SJCRH30 (cell line): ENCODE measurements around the gene SLC41A3. TPM values are rescaled to one million over a fixed set of nuclear protein-coding genes. Genes with fewer than 3 reads are reported as not detected.

Experiments used
- DNase-seq, 2 experiments: peaks; one replicate each; pipeline ENCODE4 v3.0.0-alpha.2; 2015 to 2020
- H3K27ac ChIP-seq: fragments of 250-450 bp; sonication (Bioruptor Pico); 2 replicates; pipeline ENCODE4 v1.5.1; 2020; ENCODE audit warnings: mild to moderate bottlenecking, moderate library complexity
- H3K27me3 ChIP-seq: fragments of 250-450 bp; sonication (Bioruptor Pico); 2 replicates; pipeline ENCODE4 v1.5.1; 2020; ENCODE audit warnings: mild to moderate bottlenecking, moderate library complexity
- H3K36me3 ChIP-seq: fragments of 250-450 bp; sonication (Bioruptor Pico); 2 replicates; pipeline ENCODE4 v1.5.1; 2020; ENCODE audit warnings: mild to moderate bottlenecking, moderate library complexity
- H3K4me1 ChIP-seq: fragments of 250-450 bp; sonication (Bioruptor Pico); 2 replicates; pipeline ENCODE4 v1.5.1; 2020; ENCODE audit warnings: mild to moderate bottlenecking, moderate library complexity
- H3K4me3 ChIP-seq: fragments of 250-450 bp; sonication (Bioruptor Pico); 2 replicates; pipeline ENCODE4 v1.5.1; 2020; ENCODE audit warnings: mild to moderate bottlenecking, moderate library complexity
- H3K9me3 ChIP-seq: fragments of 250-450 bp; sonication (Bioruptor Pico); replicated peaks from 2 replicates; pipeline ENCODE4 v1.5.1; 2020; ENCODE audit warnings: mild to moderate bottlenecking, moderate library complexity
- total RNA-seq: library from RNA; depleted of rRNA; stranded (reverse); fragments of >200 nt; shearing (Covaris generic); gene quantifications from 2 replicates; pipeline ENCODE4 v1.2.3, GENCODE V29; 2014

Gene SLC41A3
- total RNA-seq, 1 experiment from 2014 or later = 32.5 TPM

- H3K4me1 ChIP-seq = no peaks in the 10 kb centered on the region
- H3K9me3 ChIP-seq = no peaks in the 10 kb centered on the region
- DNase-seq = no peak
Measured at GRCh38 chr3:126064627-126065258, 19.2 kb downstream of the SLC41A3 start.

DNA sequence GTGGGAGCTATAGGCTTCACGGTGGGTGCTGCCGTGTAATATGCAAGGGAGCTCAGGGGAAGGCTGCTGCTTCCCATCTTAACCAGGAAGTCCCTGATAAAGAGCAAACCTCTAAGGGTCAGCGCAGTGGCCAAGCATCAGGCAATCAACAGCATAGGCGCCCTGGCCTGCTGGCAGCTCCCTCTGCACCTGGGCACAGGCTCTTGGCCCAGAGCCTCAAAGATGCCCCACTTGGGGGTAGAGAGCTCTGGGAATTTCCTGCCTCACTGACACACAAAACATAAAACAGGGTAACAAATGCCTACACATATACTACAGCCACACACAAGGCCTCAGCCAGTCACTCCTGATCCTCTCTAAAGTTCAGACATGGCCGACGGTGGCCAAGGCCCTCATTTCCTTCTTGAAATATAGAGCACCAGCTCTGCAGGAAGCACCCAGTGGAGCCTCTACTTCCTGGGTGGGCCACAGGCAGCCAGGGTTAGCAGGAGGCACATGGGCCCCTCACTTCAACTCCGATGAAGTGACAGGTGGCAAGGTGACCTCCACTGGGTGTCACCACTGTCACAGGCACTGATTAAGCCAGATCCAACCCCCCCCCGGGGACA, 20.5 kb downstream of the SLC41A3 start:
- Histone ChIP-seq H3K9me3 (no peaks in the 10 kb centered on the region), H3K4me3 (no peak overlapping the region), H3K27ac (no peak overlapping the region), H3K27me3 (no peaks in the 10 kb centered on the region), H3K36me3 (no peaks in the 10 kb centered on the region; the same call in 1 of the 2 replicates), H3K4me1 (no peaks in the 10 kb centered on the region)
- no peak for DNase-seq

More at GRCh38 chr3:126064627-126065258, 19.2 kb downstream of the SLC41A3 start:
- no peak overlapping the region for H3K4me3 ChIP-seq
- no peaks in the 10 kb centered on the region; the same call in 1 of the 2 replicates for H3K36me3 ChIP-seq
- no peak overlapping the region for H3K27ac ChIP-seq
- H3K27me3 ChIP-seq = no peaks in the 10 kb centered on the region

DNA sequence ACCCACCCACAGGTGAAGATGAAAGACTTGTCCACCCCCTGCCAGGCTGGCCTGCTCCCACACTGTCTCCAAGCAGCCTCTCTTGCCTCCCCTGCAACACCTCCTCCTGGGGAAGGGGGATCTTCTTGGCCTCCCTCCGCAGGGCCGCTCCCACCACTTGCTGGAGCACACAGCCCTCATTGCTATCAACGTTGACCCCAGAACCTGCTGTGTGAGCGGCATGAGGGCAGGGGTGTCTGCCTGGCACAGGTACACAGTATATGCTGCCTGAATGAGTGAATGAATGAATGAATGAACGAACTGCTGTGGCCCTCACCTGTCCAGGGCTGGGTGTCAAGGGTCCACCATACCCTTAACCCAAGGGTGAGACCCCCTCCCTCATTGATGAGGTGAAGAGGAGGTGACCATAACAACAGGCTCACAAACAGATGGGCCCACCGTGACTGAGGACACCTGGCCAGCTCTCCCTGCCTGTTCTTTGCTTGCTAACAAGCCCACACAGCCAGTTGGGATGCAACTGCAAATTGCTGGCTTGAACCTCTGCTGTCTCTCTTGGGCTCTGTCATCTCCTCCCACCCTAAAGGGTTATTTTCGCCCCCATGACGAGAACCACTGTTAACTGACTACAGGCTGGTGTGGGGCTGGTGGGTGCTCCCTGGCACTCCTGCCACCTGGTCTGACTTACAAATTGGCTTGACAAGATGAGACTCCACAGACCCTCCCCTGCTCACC, 22.5 kb downstream of the SLC41A3 start:
- Histone ChIP-seq H3K4me3 (no peak overlapping the region), H3K27me3 (no peaks in the 10 kb centered on the region), H3K27ac (no peak overlapping the region), H3K9me3 (no peaks in the 10 kb centered on the region), H3K36me3 (no peaks in the 10 kb centered on the region), H3K4me1 (no peaks in the 10 kb centered on the region)
- DNase-seq = no peak

DNA sequence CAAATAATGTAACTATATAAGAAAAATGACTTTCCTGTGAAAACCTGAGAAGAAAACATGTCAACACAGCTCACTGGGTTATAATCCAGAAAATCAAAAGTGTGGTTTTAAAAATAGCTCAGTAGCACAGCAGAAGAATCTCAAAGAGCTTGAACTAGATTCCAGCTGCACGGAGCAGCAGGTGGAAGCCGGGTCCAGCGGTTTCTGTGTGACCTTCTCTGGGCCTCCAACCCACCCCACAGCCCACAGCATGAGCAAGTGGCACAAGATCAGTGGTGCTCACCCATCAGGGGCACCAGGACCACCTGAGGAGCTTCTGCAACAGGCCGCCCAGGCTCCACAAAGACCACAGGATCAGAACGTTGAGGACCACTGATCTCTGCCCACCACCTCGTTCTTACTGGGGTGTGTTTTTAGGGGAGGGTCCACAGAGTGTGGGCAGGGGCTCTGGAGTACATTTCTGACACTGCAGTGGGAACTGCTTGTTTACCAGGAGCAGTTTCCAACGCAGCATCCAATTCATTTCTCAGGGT, 23.2 kb downstream of the SLC41A3 start:
- Histone ChIP-seq H3K9me3 (no peaks in the 10 kb centered on the region), H3K36me3 (no peaks in the 10 kb centered on the region), H3K27ac (no peak overlapping the region), H3K27me3 (no peaks in the 10 kb centered on the region), H3K4me1 (no peaks in the 10 kb centered on the region), H3K4me3 (no peak overlapping the region)
- no peak for DNase-seq

DNA sequence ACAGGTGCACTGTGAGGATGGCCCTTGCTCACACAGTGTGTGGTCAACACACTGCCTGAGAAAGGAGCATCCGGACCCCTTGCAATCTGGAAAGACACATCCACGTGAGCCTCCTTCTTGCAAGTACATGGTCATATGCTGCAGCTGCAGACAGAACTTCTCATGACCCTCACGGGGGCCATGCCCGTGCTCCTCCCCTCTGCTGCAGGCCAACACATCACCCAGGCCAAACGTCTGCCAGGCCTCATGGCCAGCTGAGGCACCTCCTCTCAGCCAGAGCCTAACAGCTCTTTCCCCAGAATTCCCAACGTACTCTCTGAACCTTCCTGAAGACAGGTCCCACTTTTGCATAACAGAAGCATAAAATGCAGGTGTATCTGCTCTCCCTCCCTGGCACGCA, 25.3 kb downstream of the SLC41A3 start:
- DNase-seq = no peak
- no peaks in the 10 kb centered on the region for H3K27me3 ChIP-seq

DNA sequence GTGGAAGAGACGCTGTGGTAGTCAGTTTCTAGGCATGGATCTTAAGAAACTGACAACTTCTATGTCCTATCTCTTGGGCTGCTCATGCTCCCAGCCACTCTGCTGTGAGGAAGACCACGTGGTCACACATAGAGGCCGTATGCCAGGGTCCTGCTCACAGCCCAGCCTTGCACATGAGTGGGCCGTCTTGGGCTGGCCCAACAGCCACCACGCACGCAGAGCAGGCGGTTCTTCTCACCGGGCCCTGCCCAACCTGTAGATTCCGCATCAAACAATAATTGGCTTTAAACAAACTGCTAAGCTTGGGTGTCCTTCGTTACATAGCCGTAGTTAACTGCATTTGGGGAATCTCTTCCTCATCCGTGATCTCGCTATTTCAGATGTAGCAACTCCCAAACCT, 26.0 kb downstream of the SLC41A3 start:
- Histone ChIP-seq H3K27me3 (no peaks in the 10 kb centered on the region), H3K27ac (no peak overlapping the region), H3K36me3 (no peaks in the 10 kb centered on the region), H3K4me3 (no peak overlapping the region), H3K9me3 (no peaks in the 10 kb centered on the region), H3K4me1 (no peaks in the 10 kb centered on the region)
- no peak for DNase-seq

More for the DNA sequence above, 25.3 kb downstream of the SLC41A3 start:
- Histone ChIP-seq H3K4me3 (no peak overlapping the region), H3K36me3 (no peaks in the 10 kb centered on the region), H3K9me3 (no peaks in the 10 kb centered on the region), H3K4me1 (no peaks in the 10 kb centered on the region), H3K27ac (no peak overlapping the region)

DNA sequence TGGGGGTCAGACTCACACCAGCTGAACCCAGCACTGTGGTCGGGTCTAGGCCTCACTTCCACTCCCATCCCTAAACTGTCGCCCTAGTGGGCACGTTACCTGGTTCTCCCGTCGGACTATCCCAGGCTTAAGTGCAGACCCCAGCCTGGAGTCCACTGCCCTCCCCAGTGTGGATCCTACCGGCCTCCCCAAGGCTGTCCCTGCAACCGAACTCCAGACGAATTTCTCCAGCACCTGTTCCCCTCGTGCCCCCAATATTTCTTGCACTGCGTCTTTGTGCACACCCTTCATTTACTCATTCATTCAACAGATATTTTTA, 26.5 kb downstream of the SLC41A3 start:
- no peak for DNase-seq
- Histone ChIP-seq H3K4me1 (no peaks in the 10 kb centered on the region), H3K27ac (no peak overlapping the region), H3K27me3 (no peaks in the 10 kb centered on the region), H3K36me3 (no peaks in the 10 kb centered on the region), H3K4me3 (no peak overlapping the region), H3K9me3 (no peaks in the 10 kb centered on the region)

DNA sequence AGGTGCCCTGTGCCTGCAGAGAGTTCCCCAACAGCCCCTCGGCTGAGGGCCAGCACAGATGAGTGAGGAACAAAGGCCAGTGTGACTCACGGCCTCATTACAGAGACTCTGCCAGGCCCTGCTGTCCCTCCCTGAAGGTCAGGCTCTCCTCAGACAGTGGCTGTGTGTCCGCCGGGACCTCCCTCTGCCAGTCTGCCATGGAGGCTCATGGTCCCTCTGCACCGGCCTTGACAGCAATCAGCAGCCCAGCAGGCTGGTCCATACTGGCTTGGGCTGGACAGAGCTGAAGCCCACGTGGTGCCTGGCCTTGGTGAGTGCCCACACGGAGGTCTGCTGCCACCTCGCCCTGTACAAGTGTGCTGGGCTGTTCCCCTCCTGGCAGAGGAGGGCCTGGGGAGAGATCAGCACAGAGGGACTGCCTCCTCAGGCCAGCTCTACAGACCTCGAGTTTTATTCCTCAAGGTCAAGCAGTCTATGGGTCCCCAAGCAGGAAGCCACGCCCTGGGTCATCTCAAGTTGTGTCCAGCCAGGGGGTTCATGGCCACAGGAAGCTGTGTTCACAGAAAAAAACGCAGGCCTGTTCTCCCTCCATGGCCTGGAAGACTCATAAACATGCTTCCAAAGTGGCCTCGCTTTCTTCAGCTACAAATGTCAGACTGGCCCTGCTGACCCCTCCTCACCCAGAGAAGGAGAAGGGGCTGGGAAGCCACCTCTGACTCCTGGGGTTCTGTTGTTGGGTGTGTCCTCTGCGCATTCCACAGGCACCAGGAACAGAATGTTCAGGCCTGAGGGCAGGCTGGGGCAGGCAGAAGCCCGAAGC, 27.0 kb downstream of the SLC41A3 start:
- Histone ChIP-seq H3K9me3 (no peaks in the 10 kb centered on the region), H3K4me1 (no peaks in the 10 kb centered on the region), H3K36me3 (no peaks in the 10 kb centered on the region), H3K27me3 (no peaks in the 10 kb centered on the region), H3K27ac (no peak overlapping the region), H3K4me3 (no peak overlapping the region)
- DNase-seq = no peak

DNA sequence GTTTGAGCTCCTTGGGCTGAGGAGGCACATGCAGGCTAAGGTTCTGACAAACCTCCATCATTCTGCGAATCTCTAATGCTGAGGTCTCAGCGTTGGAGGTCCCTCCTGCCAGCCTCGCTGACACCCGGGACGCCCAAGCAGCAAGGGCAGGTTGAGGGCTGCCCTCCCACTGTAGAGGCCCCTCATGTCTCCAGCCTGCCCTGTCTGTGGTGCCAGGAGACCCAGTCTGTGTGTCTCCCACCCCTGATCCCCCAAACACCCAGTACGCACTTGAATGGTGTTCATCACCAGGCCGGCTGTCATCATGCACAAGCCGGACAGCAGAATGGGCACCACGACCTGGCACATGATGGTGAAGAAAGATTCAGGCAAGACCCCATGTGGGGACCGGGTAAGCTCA, 27.8 kb downstream of the SLC41A3 start:
- no peak for DNase-seq
- H3K9me3 ChIP-seq = no peaks in the 10 kb centered on the region
- no peaks in the 10 kb centered on the region for H3K36me3 ChIP-seq
- H3K27ac ChIP-seq = no peak overlapping the region
- H3K27me3 ChIP-seq = no peaks in the 10 kb centered on the region
- H3K4me3 ChIP-seq = no peak overlapping the region
- H3K4me1 ChIP-seq = no peaks in the 10 kb centered on the region

- no peak overlapping the region for H3K4me3 ChIP-seq
- H3K9me3 ChIP-seq = no peaks in the 10 kb centered on the region
- H3K4me1 ChIP-seq = no peaks in the 10 kb centered on the region
- no peak for DNase-seq
- H3K27ac ChIP-seq = no peak overlapping the region
- H3K27me3 ChIP-seq = no peaks in the 10 kb centered on the region
- no peaks in the 10 kb centered on the region for H3K36me3 ChIP-seq
Measured at GRCh38 chr3:126054870-126055269, 29.1 kb downstream of the SLC41A3 start.

DNA sequence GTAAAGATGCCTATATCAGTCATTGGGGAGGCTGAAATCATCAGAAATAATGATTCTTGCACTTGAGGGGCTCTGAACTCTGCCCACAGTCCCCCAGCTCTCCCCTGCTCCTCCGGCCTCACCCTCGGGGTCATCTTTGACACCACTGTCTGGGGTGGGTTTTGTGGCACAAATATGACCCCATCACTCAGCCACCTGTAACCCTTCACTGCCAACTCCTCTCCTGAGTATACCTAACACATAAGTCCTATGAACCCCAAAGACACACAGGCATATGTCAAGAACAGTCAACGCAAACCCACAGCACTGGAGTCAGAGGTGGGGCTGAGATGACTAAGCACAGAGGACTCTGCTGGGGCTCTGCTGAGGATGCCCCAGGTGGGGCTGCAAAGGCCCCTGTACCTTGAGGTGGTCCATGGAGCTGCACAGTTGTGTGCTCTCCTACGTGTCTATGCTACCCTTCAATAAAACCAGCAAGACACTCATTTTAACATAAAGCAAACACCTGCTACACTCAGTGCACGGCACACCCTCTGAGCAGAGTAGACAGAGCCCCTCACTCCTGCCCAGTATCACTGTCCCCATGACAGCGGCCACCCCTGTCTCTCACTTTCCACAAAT, 29.9 kb downstream of the SLC41A3 start:
- H3K9me3 ChIP-seq = no peaks in the 10 kb centered on the region
- DNase-seq = no peak
- H3K4me1 ChIP-seq = no peaks in the 10 kb centered on the region
- no peak overlapping the region for H3K4me3 ChIP-seq
- H3K36me3 ChIP-seq = no peaks in the 10 kb centered on the region
- no peaks in the 10 kb centered on the region for H3K27me3 ChIP-seq
- no peak overlapping the region for H3K27ac ChIP-seq

DNA sequence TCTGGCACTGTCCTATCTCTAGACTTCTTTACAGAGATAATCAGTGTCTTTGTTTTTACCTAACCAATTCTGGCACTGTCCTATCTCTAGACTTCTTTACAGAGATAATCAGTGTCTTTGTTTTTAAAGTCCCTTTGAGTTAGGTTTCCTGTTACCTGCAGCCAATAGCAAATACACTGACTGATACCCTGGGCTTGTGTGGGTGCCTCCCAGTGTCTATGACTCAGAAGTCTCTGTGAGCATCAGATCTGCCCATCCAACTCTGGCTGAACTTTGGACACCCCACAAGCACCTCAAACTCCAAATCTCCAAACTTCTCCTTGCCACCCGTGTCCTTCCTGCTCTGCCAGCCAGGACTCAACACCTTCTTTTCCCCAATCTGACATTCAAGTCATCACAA, 30.4 kb downstream of the SLC41A3 start:
- no peaks in the 10 kb centered on the region for H3K27me3 ChIP-seq
- H3K4me3 ChIP-seq = no peak overlapping the region
- no peaks in the 10 kb centered on the region for H3K4me1 ChIP-seq
- H3K27ac ChIP-seq = no peak overlapping the region
- H3K36me3 ChIP-seq = no peaks in the 10 kb centered on the region
- no peak for DNase-seq
- no peaks in the 10 kb centered on the region for H3K9me3 ChIP-seq

DNA sequence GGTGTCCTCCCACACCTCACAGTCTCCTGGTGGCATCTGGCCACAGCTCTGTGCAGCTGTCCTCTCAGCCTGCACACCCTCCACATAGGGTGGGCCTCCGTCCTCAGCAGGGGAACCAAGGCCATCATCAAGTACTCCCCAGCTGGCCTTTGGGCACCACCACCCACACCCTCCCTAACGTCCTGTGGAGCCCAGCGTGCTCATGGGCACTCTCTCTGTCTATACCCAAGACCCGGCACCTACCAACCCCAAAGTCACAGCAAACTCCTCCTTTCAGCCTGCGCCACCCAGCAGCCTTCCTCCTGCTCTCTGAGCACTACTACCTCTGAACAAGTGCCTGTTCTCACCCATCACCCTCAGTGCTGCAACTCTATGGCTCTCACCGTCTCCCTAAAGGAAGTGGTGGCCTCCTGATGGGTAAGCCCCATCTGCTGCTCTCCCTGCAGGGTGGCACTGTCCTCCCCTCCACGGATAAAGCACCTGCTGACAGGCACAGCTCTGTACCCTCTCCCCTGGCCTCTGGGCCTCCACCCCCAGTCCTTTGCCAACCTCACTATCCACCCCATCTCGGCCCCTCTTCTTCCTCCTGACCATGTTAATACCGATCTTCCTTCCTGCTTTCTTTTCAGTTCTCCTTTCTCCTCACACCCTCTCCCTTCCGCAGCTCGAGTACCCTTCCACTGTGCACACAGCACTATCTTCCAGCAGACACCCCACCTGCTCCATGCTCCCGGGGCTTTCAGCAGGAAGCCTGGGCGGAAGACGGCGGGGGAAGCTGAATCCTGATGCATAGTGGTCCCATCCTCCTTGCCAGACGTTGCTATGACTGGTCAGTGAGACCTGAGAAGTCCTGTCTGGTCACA, 31.5 kb downstream of the SLC41A3 start:
- Histone ChIP-seq H3K9me3 (no peaks in the 10 kb centered on the region), H3K27me3 (no peaks in the 10 kb centered on the region), H3K4me3 (no peak overlapping the region), H3K4me1 (no peaks in the 10 kb centered on the region), H3K36me3 (no peaks in the 10 kb centered on the region), H3K27ac (no peak overlapping the region)
- DNase-seq = no peak

DNA sequence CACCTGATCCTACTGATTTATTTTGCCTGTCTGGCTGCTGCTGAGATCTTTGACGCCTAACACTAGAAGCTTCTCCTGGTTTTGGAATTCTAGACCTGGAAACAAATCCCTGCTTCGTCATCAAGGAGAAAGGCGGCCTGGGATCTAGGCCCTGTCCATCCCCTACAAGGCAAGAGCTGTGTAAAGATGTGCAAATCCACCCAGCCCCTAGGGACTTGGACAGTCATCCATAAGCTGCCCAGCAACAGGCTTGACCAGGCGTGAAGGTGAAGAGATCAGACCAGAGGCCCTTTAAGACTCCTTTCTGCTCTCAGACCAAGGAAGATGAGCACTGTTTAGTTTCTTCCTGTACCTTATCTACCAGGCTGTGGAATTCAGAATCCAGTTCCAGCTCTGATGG, 32.2 kb downstream of the SLC41A3 start:
- H3K27me3 ChIP-seq = no peaks in the 10 kb centered on the region
- H3K36me3 ChIP-seq = no peaks in the 10 kb centered on the region
- H3K4me3 ChIP-seq = no peak overlapping the region
- H3K4me1 ChIP-seq = no peaks in the 10 kb centered on the region
- DNase-seq = no peak
- no peak overlapping the region for H3K27ac ChIP-seq
- no peaks in the 10 kb centered on the region for H3K9me3 ChIP-seq
